Measurements from ENCODE around the gene EPHA6.

GRCh38 chr3:96796101-96796500, 18.3 kb upstream of the EPHA6 start:
- TF ChIP-seq POLR2AphosphoS5 (IDR thresholded peaks at IDR 0.05; ENCODE audit: borderline replicate concordance, low read depth, low read length) (no peak), EZH2 (IDR thresholded peaks at IDR 0.05) (no peak), FOXP2 (optimal IDR thresholded peaks at IDR 0.05; ENCODE audit: control extremely low read depth, extremely low read length, insufficient read depth) (no peak)

All from SK-N-MC (cell line).